Globus pallidus (tissue), 1 donor: ENCODE results near the gene PSENEN.

Experiments
- DNase-seq: peaks from one replicate; pipeline ENCODE4 v3.0.0-alpha.2; 2015; ENCODE audit warnings: low spot score

PSENEN gene

GRCh38 chr19:35733180-35734125 lies 12.0 kb upstream of the PSENEN start:
- no peak for DNase-seq

- no peak for DNase-seq
Observed at GRCh38 chr19:35734273-35734672, 11.2 kb upstream of the PSENEN start.

GRCh38 chr19:35734889-35735288 lies 10.6 kb upstream of the PSENEN start:
- no peak for DNase-seq

- no peak for DNase-seq
Observed at GRCh38 chr19:35736913-35737886, 8.3 kb upstream of the PSENEN start.

- no peak for DNase-seq
Observed at GRCh38 chr19:35738021-35738886, 7.2 kb upstream of the PSENEN start.

- no peak for DNase-seq
Observed at GRCh38 chr19:35738887-35739229, 6.6 kb upstream of the PSENEN start.

- DNase-seq, result no peak
Observed at GRCh38 chr19:35739275-35740107, 6.0 kb upstream of the PSENEN start.

GRCh38 chr19:35740108-35740422 lies 5.4 kb upstream of the PSENEN start:
- DNase-seq, result no peak

GRCh38 chr19:35740423-35741202 lies 4.8 kb upstream of the PSENEN start:
- DNase-seq, result peak; percentile 98

GRCh38 chr19:35741203-35741515 lies 4.3 kb upstream of the PSENEN start:
- no peak for DNase-seq

- peak; percentile 55 for DNase-seq
Observed at GRCh38 chr19:35742121-35742724, 3.2 kb upstream of the PSENEN start, which contains the start of gene IGFLR1. Gene IGFLR1 (minus strand): TSS chr19:35742452. CDS start chr19:35741180, 1,272 bp downstream.

- no peak for DNase-seq
Observed at GRCh38 chr19:35743640-35744429, 1.6 kb upstream of the PSENEN start.

GRCh38 chr19:35744430-35745327 lies 772 bp upstream of the PSENEN start:
- DNase-seq, result peak; percentile 97

- DNase-seq, result no peak
Observed at GRCh38 chr19:35746087-35746462, 624 bp downstream of the PSENEN start.

GRCh38 chr19:35746531-35746930 lies 1.1 kb downstream of the PSENEN start:
- DNase-seq, result no peak

GRCh38 chr19:35748106-35749020 lies 2.9 kb downstream of the PSENEN start, which contains the start of gene LIN37:
Gene LIN37 (plus strand): TSS chr19:35748576. CDS start chr19:35748725, 149 bp downstream.
- DNase-seq, result peak; percentile 100

GRCh38 chr19:35750167-35750566 lies 4.7 kb downstream of the PSENEN start:
- DNase-seq, result no peak
